Measurements from ENCODE around the gene HEBP2.

The HEBP2 gene

GRCh38 chr6:138455746-138456400 is 51.9 kb downstream of the HEBP2 start:
- no peak for DNase-seq (ENCODE audit: low read depth)

- no peak for DNase-seq (ENCODE audit: low read depth)
These were observed 52.4 kb downstream of the HEBP2 start for GRCh38 chr6:138456401-138456790.

GRCh38 chr6:138461647-138462046 is 57.6 kb downstream of the HEBP2 start:
- no peak for DNase-seq (ENCODE audit: low read depth)

- no peak for DNase-seq (ENCODE audit: low read depth)
These were observed 60.1 kb downstream of the HEBP2 start for GRCh38 chr6:138464085-138464484.

GRCh38 chr6:138465007-138465645 is 61.1 kb downstream of the HEBP2 start:
- no peak for DNase-seq (ENCODE audit: low read depth)

GRCh38 chr6:138467901-138468300 is 63.9 kb downstream of the HEBP2 start:
- DNase-seq (ENCODE audit: low read depth): no peak

- no peak for DNase-seq (ENCODE audit: low read depth)
These were observed 64.4 kb downstream of the HEBP2 start for GRCh38 chr6:138468320-138469015.

All from CMK (cell line).